DND-41 (cell line): Measurements from ENCODE around the gene OR2M7.
"Not testable (repeated sequence)": the region's sequence is repeated elsewhere in the genome, so short reads cannot be mapped to it uniquely, and the experiment has no call there.

Source experiments
- ATAC-seq: fragments of 200-7000 bp; cut with Tn5 transposase; 3 replicates; pipeline ENCODE4 v1.9.1; 2021; ENCODE audit warnings: low read depth; ENCODE audit not compliant: insufficient read depth
- DNase-seq: peaks from one replicate; pipeline ENCODE4 v3.0.0-alpha.2; 2020
- H2AFZ ChIP-seq: 2 replicates; pipeline ENCODE4 v1.6.0; 2012; ENCODE audit warnings: low read depth, low read length
- H3K27ac ChIP-seq: 2 replicates; pipeline ENCODE4 v1.5.1; 2012; ENCODE audit warnings: low read length, inconsistent platforms
- H3K27me3 ChIP-seq: fragments of 200-600 bp; sonication (generic); 2 replicates; pipeline ENCODE4 v1.6.0; 2012; ENCODE audit warnings: low read length, mild to moderate bottlenecking, inconsistent platforms; ENCODE audit not compliant: insufficient read depth, poor library complexity
- H3K36me3 ChIP-seq: 2 replicates; pipeline ENCODE4 v1.5.1; 2012; ENCODE audit warnings: low read length, inconsistent platforms; ENCODE audit not compliant: insufficient read depth
- H3K4me1 ChIP-seq: 2 replicates; pipeline ENCODE4 v1.5.1; 2012; ENCODE audit warnings: mild to moderate bottlenecking, low read length; ENCODE audit not compliant: insufficient read depth
- H3K4me2 ChIP-seq: 2 replicates; pipeline ENCODE4 v1.6.0; 2012; ENCODE audit warnings: mild to moderate bottlenecking, moderate library complexity, low read length, inconsistent platforms; ENCODE audit not compliant: insufficient read depth
- H3K4me3 ChIP-seq, 2 experiments: fragments of 200-600 bp in 1 of 2; shearing (Covaris generic) in 1 of 2; 2 replicates each; pipeline ENCODE4 v1.5.1; 2012 to 2016; ENCODE audit warnings: inconsistent platforms in 2 of 2, low read length in 2 of 2, mild to moderate bottlenecking in 2 of 2, low read depth in 1 of 2, moderate library complexity in 1 of 2
- H3K79me2 ChIP-seq: 2 replicates; pipeline ENCODE4 v1.6.0; 2012; ENCODE audit warnings: low read length, inconsistent platforms; ENCODE audit not compliant: insufficient read depth
- H3K9ac ChIP-seq: 2 replicates; pipeline ENCODE4 v1.6.0; 2012; ENCODE audit warnings: low read depth, mild to moderate bottlenecking, inconsistent platforms, low read length, moderate library complexity
- H3K9me3 ChIP-seq: 2 replicates; pipeline ENCODE4 v1.5.1; 2012; ENCODE audit warnings: low read length, moderate library complexity, mild to moderate bottlenecking, inconsistent platforms; ENCODE audit not compliant: insufficient read depth, severe bottlenecking
- H4K20me1 ChIP-seq: 2 replicates; pipeline ENCODE4 v1.6.0; 2012; ENCODE audit warnings: low read length; ENCODE audit not compliant: insufficient read depth
- CTCF ChIP-seq: IDR thresholded peaks from 2 replicates; pipeline ENCODE4 v1.5.1; 2012; ENCODE audit warnings: borderline replicate concordance, low read length, moderate library complexity, mild to moderate bottlenecking; ENCODE audit not compliant: poor library complexity, severe bottlenecking; ENCODE audit errors: extremely low read depth
- EZH2 ChIP-seq: IDR thresholded peaks from 3 replicates; pipeline ENCODE4 v1.6.1; 2012; ENCODE audit warnings: borderline replicate concordance, low read depth, mild to moderate bottlenecking, moderate library complexity, low read length, inconsistent platforms; ENCODE audit not compliant: severe bottlenecking

Gene OR2M7

GRCh38 chr1:248343451-248343850 is 19.1 kb upstream of the OR2M7 start:
- no peaks in the 10 kb centered on the region for H3K27me3 ChIP-seq
- ATAC-seq, result no peak
- H3K79me2 ChIP-seq, result no peaks in the 10 kb centered on the region
- H3K4me3 ChIP-seq, result no peak overlapping the region
- H3K9ac ChIP-seq, result no peak overlapping the region
- H3K4me1 ChIP-seq, result no peaks in the 10 kb centered on the region
- no peaks in the 10 kb centered on the region for H3K9me3 ChIP-seq
- H4K20me1 ChIP-seq, result no peaks in the 10 kb centered on the region
- TF ChIP-seq EZH2 (no peak), CTCF (no peak)
- H3K4me2 ChIP-seq, result no peak overlapping the region
- no peaks in the 10 kb centered on the region for H3K36me3 ChIP-seq
- no peak overlapping the region for H2AFZ ChIP-seq
- DNase-seq, result no peak
- H3K27ac ChIP-seq, result no peak overlapping the region

GRCh38 chr1:248316796-248317195 is 7.6 kb downstream of the OR2M7 start:
- H4K20me1 ChIP-seq, result no peaks in the 10 kb centered on the region
- ATAC-seq, result no peak
- no peaks in the 10 kb centered on the region for H3K79me2 ChIP-seq
- H3K4me1 ChIP-seq, result no peaks in the 10 kb centered on the region
- no peak overlapping the region for H3K27ac ChIP-seq
- H3K9me3 ChIP-seq, result no peaks in the 10 kb centered on the region
- H2AFZ ChIP-seq, result no peak overlapping the region
- no peaks in the 10 kb centered on the region for H3K36me3 ChIP-seq
- H3K4me2 ChIP-seq, result no peak overlapping the region
- no peak overlapping the region for H3K9ac ChIP-seq
- H3K4me3 ChIP-seq, result no peak overlapping the region
- TF ChIP-seq CTCF (no peak), EZH2 (no peak)
- no peak for DNase-seq
- H3K27me3 ChIP-seq, result no peaks in the 10 kb centered on the region

- H4K20me1 ChIP-seq, H3K4me1 ChIP-seq, ATAC-seq, H3K36me3 ChIP-seq, H3K4me2 ChIP-seq, H3K9ac ChIP-seq, H2AFZ ChIP-seq, H3K27me3 ChIP-seq, H3K27ac ChIP-seq, H3K9me3 ChIP-seq, H3K4me3 ChIP-seq, DNase-seq, H3K79me2 ChIP-seq: not testable (repeated sequence)
Measured at GRCh38 chr1:248306740-248307139, 17.6 kb downstream of the OR2M7 start.

- Histone ChIP-seq H3K36me3 (no peaks in the 10 kb centered on the region), H3K9me3 (no peaks in the 10 kb centered on the region), H3K27me3 (no peaks in the 10 kb centered on the region), H3K27ac (no peak overlapping the region), H3K4me3 (no peak overlapping the region), H3K79me2 (no peaks in the 10 kb centered on the region), H2AFZ (no peak overlapping the region), H3K4me2 (no peak overlapping the region), H3K9ac (no peak overlapping the region), H3K4me1 (no peaks in the 10 kb centered on the region), H4K20me1 (no peaks in the 10 kb centered on the region)
- DNase-seq (no peak), ATAC-seq (no peak)
- TF ChIP-seq CTCF, result no peak
- TF ChIP-seq EZH2, result no peak
Measured at GRCh38 chr1:248306103-248306502, 18.3 kb downstream of the OR2M7 start.

GRCh38 chr1:248305672-248306071 is 18.7 kb downstream of the OR2M7 start:
- H3K9me3 ChIP-seq, H3K27me3 ChIP-seq, H3K4me3 ChIP-seq, H3K4me2 ChIP-seq, H4K20me1 ChIP-seq, H3K36me3 ChIP-seq, DNase-seq, H3K9ac ChIP-seq, H3K79me2 ChIP-seq, H2AFZ ChIP-seq, H3K27ac ChIP-seq, H3K4me1 ChIP-seq, ATAC-seq: not testable (repeated sequence)
